ENCODE data around the gene OPCML. TPM values are rescaled to one million over a fixed set of nuclear protein-coding genes. Genes with fewer than 3 reads are reported as not detected.

The OPCML gene
- total and polyA plus RNA-seq, 4 donors, result under 0.01 to 0.01 TPM; not detected in 2

- H3K27ac ChIP-seq (ENCODE audit: low read depth in 1 of 2, low read length in 2 of 2), result no peak overlapping the region
- no peak overlapping the region for H3K4me3 ChIP-seq (ENCODE audit: low read depth in 1 of 3, low read length in 3 of 3)
- no peaks in the 10 kb centered on the region for H3K4me1 ChIP-seq (ENCODE audit: control insufficient read depth in 4 of 4, insufficient read depth in 4 of 4, low read length in 3 of 4)
- WGBS, result 85% methylated on average over 1 of the region's 1 CpG
- no peaks in the 10 kb centered on the region for H3K9me3 ChIP-seq (ENCODE audit: control insufficient read depth in 4 of 4, low read length in 3 of 4)
- H3K27me3 ChIP-seq (ENCODE audit: control insufficient read depth in 4 of 4, insufficient read depth in 4 of 4, low read length in 3 of 4), result no peaks in the 10 kb centered on the region
- H3K9ac ChIP-seq (ENCODE audit: low read depth in 1 of 2, low read length in 2 of 2), result no peak overlapping the region
- TF ChIP-seq ATF3 (IDR thresholded peaks at IDR 0.05), result no peak
- no peak for TF ChIP-seq EGR1 (IDR thresholded peaks at IDR 0.05; ENCODE audit: low read depth in 2 of 2)
- no peak for TF ChIP-seq ZBTB33 (IDR thresholded peaks at IDR 0.05)
- no peak for TF ChIP-seq NR2F2 (IDR thresholded peaks at IDR 0.05)
- TF ChIP-seq RXRA (IDR thresholded peaks at IDR 0.05), result no peak
- TF ChIP-seq REST (IDR thresholded peaks at IDR 0.05), result no peak
- no peak for TF ChIP-seq YY1 (IDR thresholded peaks at IDR 0.05)
- TF ChIP-seq GABPA (IDR thresholded peaks at IDR 0.05 in 1 of 2, conservative IDR thresholded peaks at IDR 0.05 in 1 of 2), result no peak
- no peak for TF ChIP-seq SP1 (IDR thresholded peaks at IDR 0.05)
- no peak for TF ChIP-seq HNF4G (IDR thresholded peaks at IDR 0.05)
- no peak for TF ChIP-seq RAD21 (IDR thresholded peaks at IDR 0.05)
- TF ChIP-seq JUND (IDR thresholded peaks at IDR 0.05), result no peak
- TF ChIP-seq FOXA2 (IDR thresholded peaks at IDR 0.05), result no peak
- H3K36me3 ChIP-seq (ENCODE audit: control insufficient read depth in 4 of 4, insufficient read depth in 3 of 4, low read depth in 1 of 4, low read length in 3 of 4), result no peaks in the 10 kb centered on the region
- no peak for DNase-seq (ENCODE audit: low spot score)
Observed at GRCh38 chr11:132904091-132904490, 628.2 kb downstream of the OPCML start.

GRCh38 chr11:132901638-132902471, 630.4 kb downstream of the OPCML start:
- 83% methylated on average over 14 of the region's 14 CpGs for WGBS
- no peaks in the 10 kb centered on the region for H3K9me3 ChIP-seq (ENCODE audit: control insufficient read depth in 4 of 4, low read length in 3 of 4)
- TF ChIP-seq REST (IDR thresholded peaks at IDR 0.05), result no peak
- TF ChIP-seq NR2F2 (IDR thresholded peaks at IDR 0.05), result no peak
- TF ChIP-seq ZBTB33 (IDR thresholded peaks at IDR 0.05), result no peak
- no peak for TF ChIP-seq ATF3 (IDR thresholded peaks at IDR 0.05)
- no peak for TF ChIP-seq RAD21 (IDR thresholded peaks at IDR 0.05)
- TF ChIP-seq CTCF (IDR thresholded peaks at IDR 0.05; ENCODE audit: low read depth, low read length, missing input control), result no peak
- TF ChIP-seq FOXA1 (IDR thresholded peaks at IDR 0.05), result no peak
- TF ChIP-seq JUND (IDR thresholded peaks at IDR 0.05), result no peak
- no peak for TF ChIP-seq MAX (IDR thresholded peaks at IDR 0.05)

More at GRCh38 chr11:132901638-132902471, 630.4 kb downstream of the OPCML start:
- H3K4me3 ChIP-seq (ENCODE audit: low read depth in 1 of 3, low read length in 3 of 3), result no peak overlapping the region
- H3K27me3 ChIP-seq (ENCODE audit: control insufficient read depth in 4 of 4, insufficient read depth in 4 of 4, low read length in 3 of 4), result no peaks in the 10 kb centered on the region
- no peak for DNase-seq (ENCODE audit: low spot score)
- H3K36me3 ChIP-seq (ENCODE audit: control insufficient read depth in 4 of 4, insufficient read depth in 3 of 4, low read depth in 1 of 4, low read length in 3 of 4), result no peaks in the 10 kb centered on the region
- H3K4me1 ChIP-seq (ENCODE audit: control insufficient read depth in 4 of 4, insufficient read depth in 4 of 4, low read length in 3 of 4), result peaks cover 0 to 9% (median 0%) of the 10 kb centered on the region in 4 donors
- no peak overlapping the region for H3K27ac ChIP-seq (ENCODE audit: low read depth in 1 of 2, low read length in 2 of 2)
- no peak overlapping the region for H3K9ac ChIP-seq (ENCODE audit: low read depth in 1 of 2, low read length in 2 of 2)
